Endodermal cell (in vitro differentiated cells): ENCODE measurements around the gene NINJ2. TPM values are rescaled to one million over a fixed set of nuclear protein-coding genes. Genes with fewer than 3 reads are reported as not detected.

Experiments
- DNase-seq: peaks from one replicate; pipeline ENCODE4 v3.0.0-alpha.2; 2017
- H3K27ac ChIP-seq: 2 replicates; pipeline ENCODE4 v1.5.1; 2013; ENCODE audit warnings: mild to moderate bottlenecking, low read depth, low read length, moderate library complexity
- H3K27me3 ChIP-seq: 2 replicates; pipeline ENCODE4 v1.6.1; 2013; ENCODE audit warnings: mild to moderate bottlenecking, low read length, moderate library complexity; ENCODE audit not compliant: insufficient read depth, control insufficient read depth, poor library complexity, severe bottlenecking
- H3K36me3 ChIP-seq: 2 replicates; pipeline ENCODE4 v1.7.0; 2013; ENCODE audit warnings: mild to moderate bottlenecking, low read length, moderate library complexity; ENCODE audit not compliant: control insufficient read depth, insufficient read depth
- H3K4me1 ChIP-seq: one replicate; pipeline ENCODE4 v1.7.0; 2013; ENCODE audit warnings: low read length; ENCODE audit not compliant: control insufficient read depth, insufficient read depth
- H3K4me3 ChIP-seq: 2 replicates; pipeline ENCODE4 v1.5.1; 2013; ENCODE audit warnings: mild to moderate bottlenecking, low read length, moderate library complexity
- H3K9ac ChIP-seq: 2 replicates; pipeline ENCODE4 v1.6.1; 2013; ENCODE audit warnings: mild to moderate bottlenecking, low read length, moderate library complexity; ENCODE audit not compliant: poor library complexity, severe bottlenecking; ENCODE audit errors: extremely low read depth
- H3K9me3 ChIP-seq: 2 replicates; pipeline ENCODE4 v1.6.1; 2013; ENCODE audit warnings: mild to moderate bottlenecking, low read length, moderate library complexity; ENCODE audit not compliant: control insufficient read depth
- H3K27ac Mint-ChIP-seq: 2 replicates; pipeline ENCODE4 v1.8.0; 2020; ENCODE audit warnings: mixed read lengths
- H3K27me3 Mint-ChIP-seq: 2 replicates; pipeline ENCODE4 v1.8.0; 2021; ENCODE audit warnings: mild to moderate bottlenecking, mixed read lengths; ENCODE audit not compliant: insufficient read depth
- H3K36me3 Mint-ChIP-seq: 2 replicates; pipeline ENCODE4 v1.8.0; 2020; ENCODE audit warnings: low read depth, mixed read lengths
- H3K4me1 Mint-ChIP-seq: 2 replicates; pipeline ENCODE4 v1.8.0; 2020; ENCODE audit warnings: mixed read lengths
- H3K4me3 Mint-ChIP-seq: 2 replicates; pipeline ENCODE4 v1.8.0; 2020; ENCODE audit warnings: mild to moderate bottlenecking, moderate library complexity, mixed read lengths
- H3K9me3 Mint-ChIP-seq: 2 replicates; pipeline ENCODE4 v1.8.0; 2020; ENCODE audit warnings: mild to moderate bottlenecking, mixed read lengths
- CTCF ChIP-seq: fragments of 200-600 bp; sonication (generic); conservative IDR thresholded peaks from 2 replicates; pipeline ENCODE4 v1.5.0; 2021; ENCODE audit warnings: antibody characterized with exemption, mild to moderate bottlenecking
- WGBS, 2 experiments: methylation state at CpG; one replicate each; pipeline versions ENCODE4 v1.1.5 to v1.1.7; 2013; ENCODE audit warnings: missing lambda C conversion rate in 2 of 2, mixed read lengths in 1 of 2; ENCODE audit not compliant: insufficient coverage in 1 of 2, insufficient read length in 1 of 2; 5-methylcytosine and 5-hydroxymethylcytosine counted together
- total RNA-seq, 2 donors: library from RNA; stranded (reverse); fragmentation: NEBNext Ultra II Directional in 1 of 2; extraction: Animal tissue kit (Norgen Biotek cat#: 25700) in 1 of 2; gene quantifications; 2 replicates in 1 of 2; 3 replicates in 1 of 2; pipeline ENCODE4 v1.2.1, GENCODE V29; 2021

The NINJ2 gene
- total RNA-seq, 2 donors from 2014 or later, result 0.73 to 5.1 TPM

DNA sequence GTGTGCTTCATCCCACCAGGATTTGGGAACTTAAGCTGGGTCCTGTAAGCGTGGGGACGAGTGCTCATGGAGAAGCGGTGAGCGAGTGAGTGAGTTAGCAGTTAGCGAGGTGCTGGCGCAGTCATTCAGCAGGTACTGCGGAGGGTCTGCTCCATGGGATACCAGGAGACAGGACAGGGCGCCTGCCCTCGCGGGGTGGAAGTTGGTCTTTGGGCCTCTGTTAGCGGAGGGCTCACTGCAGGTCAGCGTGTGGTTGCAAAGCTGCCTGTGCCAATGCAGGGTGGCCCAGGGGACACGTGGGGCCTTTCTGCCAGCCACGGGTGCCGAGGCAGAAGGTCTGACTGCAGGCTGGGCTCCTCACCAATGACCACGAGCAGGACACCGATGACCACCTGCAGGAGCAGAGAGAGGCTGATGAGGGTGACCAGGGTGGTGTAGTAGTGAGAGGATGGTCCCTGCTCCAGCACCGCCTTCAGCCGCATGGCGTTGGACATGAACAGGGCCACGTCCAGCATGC lies 97.6 kb downstream of the NINJ2 start:
- Histone ChIP-seq H3K27ac (no peak overlapping the region), H3K9ac (no peak overlapping the region), H3K4me3 (no peak overlapping the region), H3K36me3 (peaks cover 14% of the 10 kb centered on the region), H3K9me3 (no peaks in the 10 kb centered on the region), H3K27me3 (no peaks in the 10 kb centered on the region), H3K4me1 (peaks cover 4% of the 10 kb centered on the region)
- WGBS, 2 experiments, result 96% methylated on average over 19 to 21 of the region's 21 CpGs
- TF ChIP-seq CTCF, result no peak
- Mint-ChIP-seq H3K9me3 (no peaks in the 10 kb centered on the region), H3K36me3 (peaks cover 26% of the 10 kb centered on the region), H3K27me3 (peaks cover 5% of the 10 kb centered on the region), H3K27ac (peak overlapping the region; percentile 7), H3K4me1 (peaks cover 7% of the 10 kb centered on the region), H3K4me3 (no peak overlapping the region)
- no peak for DNase-seq

- peaks cover 3% of the 10 kb centered on the region for H3K4me1 ChIP-seq
- Mint-ChIP-seq H3K4me3 (no peak overlapping the region), H3K27ac (peak overlapping the region; percentile 7), H3K9me3 (no peaks in the 10 kb centered on the region), H3K36me3 (peaks cover 29% of the 10 kb centered on the region), H3K4me1 (peaks cover 7% of the 10 kb centered on the region), H3K27me3 (peaks cover 5% of the 10 kb centered on the region)
- H3K9me3 ChIP-seq, result no peaks in the 10 kb centered on the region
- 96 to 97% methylated on average over 7 to 8 of the region's 8 CpGs for WGBS, 2 experiments
- no peak overlapping the region for H3K9ac ChIP-seq
- no peak for TF ChIP-seq CTCF
- no peak overlapping the region for H3K27ac ChIP-seq
- DNase-seq, result no peak
- no peak overlapping the region for H3K4me3 ChIP-seq
- H3K36me3 ChIP-seq, result peaks cover 16% of the 10 kb centered on the region
- H3K27me3 ChIP-seq, result no peaks in the 10 kb centered on the region
These were observed 98.1 kb downstream of the NINJ2 start for GRCh38 chr12:565161-565560.

- Histone ChIP-seq H3K27me3 (no peaks in the 10 kb centered on the region), H3K4me3 (no peak overlapping the region), H3K27ac (no peak overlapping the region), H3K36me3 (peaks cover 22% of the 10 kb centered on the region), H3K9me3 (no peaks in the 10 kb centered on the region), H3K4me1 (no peaks in the 10 kb centered on the region), H3K9ac (no peak overlapping the region)
- Mint-ChIP-seq H3K4me1 (no peaks in the 10 kb centered on the region), H3K27ac (no peak overlapping the region), H3K4me3 (no peak overlapping the region), H3K36me3 (peaks cover 42% of the 10 kb centered on the region), H3K9me3 (no peaks in the 10 kb centered on the region), H3K27me3 (peaks cover 2% of the 10 kb centered on the region)
- TF ChIP-seq CTCF, result no peak
- 93 to 97% methylated on average over 6 to 7 of the region's 7 CpGs for WGBS, 2 experiments
- no peak for DNase-seq
These were observed 99.4 kb downstream of the NINJ2 start for GRCh38 chr12:563787-564298.
